Testis (tissue), 2 donors: ENCODE measurements around the gene MRM2.

Experiments used
- CTCF ChIP-seq, 3 experiments: fragments of 450-650 bp in 2 of 3; fragments of 200-600 bp in 1 of 3; sonication (generic) in 1 of 3; IDR thresholded peaks; one replicate each; pipeline ENCODE4 v1.5.1; 2016 to 2019; ENCODE audit warnings: antibody characterized with exemption in 3 of 3, mild to moderate bottlenecking in 2 of 3, moderate library complexity in 1 of 3
- POLR2A ChIP-seq: fragments of 450-650 bp; IDR thresholded peaks from one replicate; pipeline ENCODE4 v1.6.1; 2017; ENCODE audit warnings: antibody characterized with exemption, mild to moderate bottlenecking, moderate library complexity

GRCh38 chr7:2224491-2224928 is 17.5 kb downstream of the MRM2 start:
- TF ChIP-seq CTCF (IDR thresholded peaks at IDR 0.05) (no peak), POLR2A (no peak)
